Measurements from ENCODE around the gene HAAO.

HAAO gene

GRCh38 chr2:42767080-42767898 lies 25.1 kb downstream of the HAAO start:
- DNase-seq, result no peak

DNA sequence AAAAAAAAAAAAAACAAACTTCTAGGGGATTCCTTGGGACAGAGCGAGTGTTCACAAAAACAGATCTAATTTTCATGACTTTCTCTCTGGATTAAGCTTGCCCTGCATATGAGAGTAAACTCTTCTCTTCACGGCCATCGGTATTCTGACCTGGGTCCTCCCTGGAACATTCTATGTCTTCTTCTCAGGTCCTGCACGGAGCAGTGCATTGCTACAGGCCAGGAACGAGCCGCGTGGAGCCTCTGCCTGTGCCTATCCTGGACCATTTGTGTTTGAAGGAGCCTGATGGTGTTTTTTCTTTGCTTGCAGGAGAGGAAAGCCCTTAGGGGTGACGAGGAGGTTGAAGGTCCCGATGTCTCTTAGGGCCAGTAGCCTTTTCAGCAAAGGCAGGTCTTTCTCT lies 26.7 kb downstream of the HAAO start:
- DNase-seq, result no peak

GRCh38 chr2:42764901-42765300 lies 27.5 kb downstream of the HAAO start:
- no peak for DNase-seq

DNA sequence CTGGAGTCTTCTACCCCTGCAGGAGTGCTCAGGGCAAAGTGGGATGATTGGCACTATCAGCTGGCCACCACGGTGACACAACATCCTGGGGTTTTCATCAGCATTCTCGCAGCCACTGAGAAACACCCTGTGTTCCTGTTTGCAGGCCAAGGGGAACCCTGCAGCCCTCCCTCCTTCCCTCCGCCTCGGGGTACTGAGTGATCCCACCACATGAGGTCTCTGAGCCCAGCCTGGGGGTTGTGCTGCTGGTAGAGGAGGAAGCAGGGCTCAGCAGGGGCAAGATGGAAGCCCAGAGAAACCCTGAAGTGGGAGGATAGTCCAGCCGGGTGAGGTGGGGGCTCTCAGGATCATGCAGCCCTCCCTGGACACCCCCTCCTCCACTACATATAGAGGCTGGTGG lies 28.3 kb downstream of the HAAO start, which contains the start of gene OXER1:
TSS of gene OXER1 (minus strand) at position 40 of the 400 bp plus-strand sequence. CDS start 73 bp downstream, outside the sequence.
- DNase-seq, result no peak

- DNase-seq, result no peak
Observed at GRCh38 chr2:42762823-42763804, 29.3 kb downstream of the HAAO start.

DNA sequence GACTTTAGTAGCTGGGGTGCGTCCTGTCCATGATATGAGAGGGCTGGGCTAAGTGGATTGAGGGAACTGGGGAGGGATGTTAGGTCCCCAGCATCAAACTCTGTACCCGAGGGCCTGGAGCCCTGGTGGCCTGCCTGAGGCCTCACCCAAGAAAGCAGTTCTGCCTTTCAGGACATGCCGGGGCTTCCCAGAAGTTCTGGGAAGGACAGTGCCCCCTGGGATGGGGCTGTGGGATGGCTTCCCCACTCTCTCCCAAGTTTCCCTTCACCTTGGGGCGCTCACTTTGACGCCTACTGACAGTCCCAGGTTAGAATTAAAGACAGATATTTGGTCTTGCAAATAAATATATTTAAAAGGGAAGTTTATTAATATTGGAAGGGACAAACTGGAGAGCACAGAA lies 30.2 kb downstream of the HAAO start:
- no peak for DNase-seq

GRCh38 chr2:42761554-42761953 lies 30.8 kb downstream of the HAAO start:
- DNase-seq, result no peak

GRCh38 chr2:42758751-42759150 lies 33.6 kb downstream of the HAAO start:
- no peak for DNase-seq

DNA sequence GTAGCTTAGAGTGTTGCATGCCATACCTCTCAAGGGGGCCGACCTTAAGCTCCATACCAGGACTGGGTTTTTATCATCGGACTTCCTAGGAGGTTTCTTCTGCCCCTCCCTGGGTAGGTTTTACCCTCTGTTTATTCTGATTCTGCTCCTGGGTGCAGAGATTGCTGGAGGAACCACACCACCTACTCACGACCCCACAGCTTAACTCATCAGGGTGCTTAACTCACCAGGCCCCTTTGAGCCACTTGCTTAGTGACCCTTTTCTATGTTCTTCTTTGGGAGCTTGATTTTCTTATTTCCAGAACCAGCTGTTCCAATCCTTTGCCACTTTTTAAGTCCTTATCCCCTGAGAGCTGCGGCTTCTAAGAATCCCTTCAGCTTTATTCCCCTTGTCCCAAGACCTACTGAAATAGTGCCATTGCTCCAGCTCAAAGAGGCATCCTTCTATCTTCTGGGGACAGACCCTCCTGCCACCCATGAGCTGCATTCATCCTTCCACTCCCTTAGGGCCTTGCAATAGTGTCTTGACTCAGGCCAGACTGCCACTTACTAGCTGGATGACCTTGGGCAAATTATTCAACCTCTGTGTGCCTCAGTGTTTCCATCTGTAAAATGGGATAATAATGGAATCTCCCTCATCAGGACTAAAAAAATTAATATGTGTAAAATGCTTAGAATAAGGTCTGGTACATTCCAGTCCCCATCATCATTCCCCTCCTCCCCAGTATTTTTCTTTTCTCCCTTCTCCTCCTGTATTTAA lies 34.2 kb downstream of the HAAO start:
- DNase-seq, result no peak

GRCh38 chr2:42756966-42757513 lies 35.3 kb downstream of the HAAO start:
- DNase-seq, result no peak

- DNase-seq, result no peak
Observed at GRCh38 chr2:42756150-42756775, 36.1 kb downstream of the HAAO start.

- DNase-seq, result no peak
Observed at GRCh38 chr2:42755191-42755880, 37.0 kb downstream of the HAAO start.

- no peak for DNase-seq
Observed at GRCh38 chr2:42754776-42755140, 37.6 kb downstream of the HAAO start.

DNA sequence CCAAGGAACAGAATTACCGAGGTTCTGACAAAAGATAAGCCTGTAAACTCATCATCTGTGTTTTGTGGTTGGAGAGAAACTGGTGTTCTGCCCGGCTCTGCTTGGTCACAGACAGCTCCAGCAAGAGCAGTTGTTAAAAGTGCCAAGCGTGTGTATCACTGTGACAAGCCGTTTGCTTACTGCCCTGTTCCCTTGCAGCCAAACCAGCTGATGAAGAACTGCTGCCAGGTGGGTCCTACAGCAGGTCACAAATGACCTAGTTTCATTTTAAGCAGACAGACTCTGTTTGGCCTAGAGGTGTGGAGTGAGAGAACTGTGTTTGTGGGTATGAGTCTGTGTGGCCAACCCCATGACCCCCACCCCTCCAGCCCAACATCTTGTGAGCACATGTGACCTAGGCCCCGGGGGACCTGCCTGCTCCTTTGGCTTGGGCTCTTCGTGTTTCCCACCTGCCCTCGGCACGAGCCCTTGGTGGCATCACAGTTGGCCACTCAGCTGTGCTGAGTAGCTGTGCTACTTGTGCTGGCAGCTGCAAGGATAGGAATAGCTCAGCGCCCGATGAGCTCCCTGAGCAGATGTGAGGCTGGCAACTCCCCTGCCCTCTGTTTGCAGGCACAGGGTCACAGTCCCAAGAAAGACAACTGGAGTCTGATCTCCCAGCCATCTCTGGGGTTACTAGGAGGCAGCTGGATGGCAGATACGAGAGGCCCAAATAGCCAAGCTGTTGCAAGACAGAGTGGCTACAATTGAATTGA lies 38.2 kb downstream of the HAAO start:
- no peak for DNase-seq

- DNase-seq, result no peak
Observed at GRCh38 chr2:42752816-42753813, 39.3 kb downstream of the HAAO start.

- DNase-seq, result no peak
Observed at GRCh38 chr2:42752314-42752713, 40.1 kb downstream of the HAAO start.

DNA sequence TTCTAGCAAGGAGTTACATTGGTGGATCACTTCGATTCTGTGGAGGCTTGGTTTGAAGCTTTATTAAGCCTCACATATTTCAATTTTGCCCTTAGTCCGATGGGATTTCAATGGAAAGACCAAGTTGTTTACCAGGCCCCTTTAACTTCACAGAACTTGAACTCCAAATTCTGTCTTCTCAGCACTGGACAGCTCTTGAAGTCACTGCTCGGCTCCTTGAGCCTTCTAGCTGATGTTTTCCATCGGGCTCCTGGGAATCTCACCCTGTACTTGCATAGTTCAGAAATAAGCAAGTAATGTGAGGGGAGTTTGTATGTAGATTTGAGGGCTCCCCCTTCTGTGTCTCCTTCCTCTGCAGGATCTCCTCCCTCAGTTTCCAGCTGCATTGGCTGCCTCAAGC lies 43.5 kb downstream of the HAAO start:
- DNase-seq, result no peak

GRCh38 chr2:42747422-42747821 lies 45.0 kb downstream of the HAAO start:
- no peak for DNase-seq

DNA sequence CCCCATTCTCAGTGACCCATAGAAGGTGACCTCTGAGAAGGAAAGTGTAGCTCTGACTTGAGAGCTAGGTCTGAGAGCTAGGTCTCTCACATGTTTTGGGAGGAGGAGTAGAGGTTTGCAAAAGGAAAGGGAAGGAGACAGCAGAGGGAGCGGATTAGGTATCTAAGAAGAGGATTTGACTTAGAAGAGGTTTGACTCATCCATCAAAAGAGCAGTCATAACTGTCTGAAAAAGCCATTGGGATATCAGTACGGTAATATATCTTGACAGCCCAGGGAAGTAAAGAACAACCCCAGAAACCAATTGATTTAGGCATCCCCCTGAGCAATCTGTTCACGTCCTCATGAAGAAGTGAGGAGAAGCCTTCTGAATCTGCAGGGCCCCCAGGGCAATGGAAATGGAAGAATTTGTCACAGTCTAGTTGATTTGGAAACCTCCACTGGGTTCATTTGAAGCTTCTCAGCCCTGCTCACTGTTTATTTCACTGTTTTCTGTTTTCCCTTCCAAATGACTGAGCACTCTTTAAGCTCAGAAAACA lies 47.8 kb downstream of the HAAO start:
- no peak for DNase-seq
